HCT116 (cell line): ENCODE results near the gene TFF2. TPM values are rescaled to one million over a fixed set of nuclear protein-coding genes. Genes with fewer than 3 reads are reported as not detected.

Experiments
- ATAC-seq: fragments of 200-7000 bp; cut with Tn5 transposase; 2 replicates; pipeline ENCODE4 v1.9.1; 2020; ENCODE audit warnings: mild to moderate bottlenecking, moderate library complexity
- BruUV-seq: library from RNA; stranded (reverse); fragments of 400-500 nt; replicated peaks from 2 replicates; lab custom pipeline; 2021; lab: Mats Ljungman, UMichigan
- CTCF ChIA-PET: fragments of 300-600 bp; sonication (Branson Sonifier 250); formaldehyde crosslinking; loops from one replicate; lab custom pipeline; 2021; ENCODE audit warnings: antibody characterized with exemption; lab: Charles Lee
- POLR2A ChIA-PET: fragments of 300-600, 350-600 bp; sonication (Branson Sonifier 250); formaldehyde crosslinking; loops from one replicate; lab custom pipeline; 2021; ENCODE audit warnings: antibody characterized with exemption; lab: Charles Lee
- RAD21 ChIA-PET, 2 experiments: fragments of 300-600 bp; sonication (Branson Sonifier 250); formaldehyde crosslinking; loops; one replicate each; lab custom pipeline; 2023; ENCODE audit warnings: low total read pairs in 2 of 2; ENCODE audit not compliant: uncharacterized antibody in 2 of 2, unreplicated experiment in 2 of 2, low non-redundant PET in 1 of 2; lab: Charles Lee
- DNase-seq: peaks from one replicate; pipeline ENCODE4 v3.0.0-alpha.2; 2010; ENCODE audit warnings: low read depth, low spot score
- H2AFZ ChIP-seq: fragments of 200-600 bp; shearing (Covaris generic), sonication (generic); 2 replicates; pipeline ENCODE4 v1.6.1; 2017; ENCODE audit warnings: low read depth, mixed run types, mixed read lengths, antibody characterized with exemption, low read length; ENCODE audit not compliant: poor library complexity, severe bottlenecking
- H3K27ac ChIP-seq: 2 replicates; pipeline ENCODE4 v1.5.1; 2012; ENCODE audit warnings: low read depth, low read length
- H3K27me3 ChIP-seq: fragments of 200-600 bp; sonication (generic); 2 replicates; pipeline ENCODE4 v1.6.1; 2016; ENCODE audit warnings: mixed run types, low read length, mixed read lengths; ENCODE audit not compliant: insufficient read depth
- H3K36me3 ChIP-seq, 2 experiments: fragments of 200-500 bp in 1 of 2; fragments of 200-600 bp in 1 of 2; sonication (Bioruptor generic) in 1 of 2; sonication (generic) in 1 of 2; 2 replicates each; pipeline versions ENCODE4 v1.5.1 to v1.6.1; 2014 to 2016; ENCODE audit warnings: low read length in 2 of 2, inconsistent platforms in 1 of 2, mixed read lengths in 1 of 2, mixed run types in 1 of 2; ENCODE audit not compliant: insufficient read depth in 2 of 2, control insufficient read depth in 1 of 2
- H3K4me1 ChIP-seq, 2 experiments: fragments of 200-600 bp in 1 of 2; sonication (generic) in 1 of 2; 2 replicates each; pipeline versions ENCODE4 v1.5.1 to v1.6.1; 2012 to 2017; ENCODE audit warnings: low read length in 2 of 2, inconsistent platforms in 1 of 2, mild to moderate bottlenecking in 1 of 2, mixed read lengths in 1 of 2, mixed run types in 1 of 2, moderate library complexity in 1 of 2; ENCODE audit not compliant: insufficient read depth in 2 of 2, control insufficient read depth in 1 of 2
- H3K4me2 ChIP-seq: fragments of 200-600 bp; sonication (generic); 2 replicates; pipeline ENCODE4 v1.6.1; 2017; ENCODE audit warnings: mixed run types, low read length, mixed read lengths
- H3K4me3 ChIP-seq, 2 experiments: fragments of 200-600 bp in 1 of 2; sonication (generic) in 1 of 2; replicated peaks in 1 of 2; 2 replicates each; pipeline ENCODE4 v1.5.1; 2011 to 2016; ENCODE audit warnings: low read length in 2 of 2, control low read depth in 1 of 2, low read depth in 1 of 2, mild to moderate bottlenecking in 1 of 2, mixed read lengths in 1 of 2, mixed run types in 1 of 2
- H3K79me2 ChIP-seq: fragments of 200-600 bp; sonication (generic); 2 replicates; pipeline ENCODE4 v1.6.1; 2017; ENCODE audit warnings: mild to moderate bottlenecking, mixed run types, low read length, moderate library complexity, mixed read lengths; ENCODE audit not compliant: insufficient read depth
- H3K9ac ChIP-seq: fragments of 200-600 bp; sonication (generic); 2 replicates; pipeline ENCODE4 v1.6.1; 2016; ENCODE audit warnings: low read length, mixed read lengths
- H3K9me2 ChIP-seq: fragments of 200-600 bp; sonication (generic), shearing (Covaris generic); 2 replicates; pipeline ENCODE4 v1.6.1; 2017; ENCODE audit warnings: mixed run types, mild to moderate bottlenecking, moderate library complexity; ENCODE audit not compliant: insufficient read depth
- H3K9me3 ChIP-seq, 2 experiments: fragments of 200-500 bp in 1 of 2; fragments of 200-600 bp in 1 of 2; sonication (Bioruptor generic) in 1 of 2; sonication (generic) in 1 of 2; 2 replicates each; pipeline ENCODE4 v1.6.1; 2014 to 2017; ENCODE audit warnings: low read length in 2 of 2, mixed read lengths in 2 of 2, inconsistent platforms in 1 of 2, low read depth in 1 of 2, mild to moderate bottlenecking in 1 of 2, mixed run types in 1 of 2, moderate library complexity in 1 of 2; ENCODE audit not compliant: control insufficient read depth in 1 of 2, insufficient read depth in 1 of 2
- H4K20me1 ChIP-seq: fragments of 200-600 bp; sonication (generic), shearing (Covaris generic); 2 replicates; pipeline ENCODE4 v1.6.1; 2017; ENCODE audit warnings: mixed run types, mild to moderate bottlenecking, moderate library complexity; ENCODE audit not compliant: insufficient read depth
- CBX3 ChIP-seq: IDR thresholded peaks from 2 replicates; pipeline ENCODE4 v1.6.1; 2012; ENCODE audit warnings: low read depth
- CTCF ChIP-seq, 3 experiments: fragments of 200-600 bp in 1 of 3; sonication (generic) in 1 of 3; IDR thresholded peaks in 2 of 3; conservative IDR thresholded peaks in 1 of 3; 2 replicates each; pipeline ENCODE4 v1.5.1; 2012 to 2017; ENCODE audit warnings: low read depth in 2 of 3, low read length in 2 of 3, antibody characterized with exemption in 1 of 3, borderline replicate concordance in 1 of 3, control low read depth in 1 of 3, mild to moderate bottlenecking in 1 of 3, mixed read lengths in 1 of 3, mixed run types in 1 of 3, moderate library complexity in 1 of 3; ENCODE audit not compliant: insufficient read depth in 1 of 3
- EGR1 ChIP-seq: IDR thresholded peaks from 2 replicates; pipeline ENCODE4 v1.6.1; 2012; ENCODE audit warnings: low read depth
- ELF1 ChIP-seq: IDR thresholded peaks from 2 replicates; pipeline ENCODE4 v1.6.1; 2012; ENCODE audit warnings: low read depth, borderline replicate concordance
- EZH2 ChIP-seq: fragments of 200-600 bp; sonication (generic); IDR thresholded peaks from 2 replicates; pipeline ENCODE4 v1.6.1; 2017; ENCODE audit warnings: antibody characterized with exemption, mixed run types
- MAX ChIP-seq: IDR thresholded peaks from 2 replicates; pipeline ENCODE4 v1.6.1; 2012
- POLR2A ChIP-seq: IDR thresholded peaks from 2 replicates; pipeline ENCODE4 v1.7.0; 2011; ENCODE audit warnings: borderline replicate concordance; ENCODE audit not compliant: insufficient read depth, insufficient read length; ENCODE audit errors: extremely low read depth
- SP1 ChIP-seq: IDR thresholded peaks from 2 replicates; pipeline ENCODE4 v1.6.1; 2012; ENCODE audit warnings: low read depth
- SRF ChIP-seq: IDR thresholded peaks from 2 replicates; pipeline ENCODE4 v1.6.1; 2012; ENCODE audit warnings: low read depth
- YY1 ChIP-seq: IDR thresholded peaks from 2 replicates; pipeline ENCODE4 v1.6.1; 2011; ENCODE audit warnings: low read length, low read depth, moderate library complexity, mild to moderate bottlenecking; ENCODE audit not compliant: insufficient replicate concordance; ENCODE audit errors: extremely low read depth
- ZBTB33 ChIP-seq: IDR thresholded peaks from 2 replicates; pipeline ENCODE4 v1.6.1; 2011; ENCODE audit warnings: mild to moderate bottlenecking, low read length, moderate library complexity; ENCODE audit not compliant: insufficient replicate concordance; ENCODE audit errors: extremely low read depth
- ZFX ChIP-seq: fragments of 450-650 bp; IDR thresholded peaks from 2 replicates; pipeline ENCODE4 v1.6.1; 2017
- ZNF274 ChIP-seq: fragments of 200-500 bp; sonication (Bioruptor generic); IDR thresholded peaks from 2 replicates; pipeline ENCODE4 v1.6.1; 2014; ENCODE audit warnings: mild to moderate bottlenecking, low read depth, low read length, inconsistent platforms
- intact Hi-C: fragments of 100-400 bp; cut with micrococcal nuclease; formaldehyde crosslinking; loops from 2 replicates; pipeline ENCODE4 v1.10.0; 2022
- total RNA-seq: library from RNA; stranded (reverse); gene quantifications from one replicate; pipeline ENCODE4 v1.2.1, GENCODE V29; 2021; ENCODE audit not compliant: unreplicated experiment

The TFF2 gene
- total RNA-seq, 1 experiment from 2014 or later, result not detected

GRCh38 chr21:42343101-42343500 lies 7.7 kb downstream of the TFF2 start:
- Histone ChIP-seq H3K27ac (no peak overlapping the region), H3K79me2 (no peaks in the 10 kb centered on the region)
- RAD21 ChIA-PET, result no interaction called here
- TF ChIP-seq YY1 (no peak), CTCF (IDR thresholded peaks at IDR 0.05 in 2 of 3, conservative IDR thresholded peaks at IDR 0.05 in 1 of 3; ENCODE audit: borderline replicate concordance in 1 of 3, insufficient read depth in 1 of 3, low read depth in 2 of 3, low read length in 2 of 3) (no peak), ELF1 (no peak), SRF (no peak), ZNF274 (no peak), MAX (no peak), ZFX (no peak), EGR1 (no peak), ZBTB33 (no peak), POLR2A (no peak), EZH2 (no peak), SP1 (no peak), CBX3 (no peak)
- TF ChIP-seq, all 23 proteins: peak for 0
- no peaks in the 10 kb centered on the region for H3K9me3 ChIP-seq
- H3K4me1 ChIP-seq, result no peaks in the 10 kb centered on the region
- no peaks in the 10 kb centered on the region for H3K9me2 ChIP-seq
- intact Hi-C loops, result no loop called here
- no peaks in the 10 kb centered on the region for H4K20me1 ChIP-seq
- BruUV-seq, result no TSS peak
- H2AFZ ChIP-seq, result no peak overlapping the region
- ATAC-seq (no peak), DNase-seq (no peak)
- H3K27me3 ChIP-seq, result no peaks in the 10 kb centered on the region
- ChIA-PET POLR2A (no interaction called here), CTCF (no interaction called here)
- no peak overlapping the region for H3K4me2 ChIP-seq
- no peak overlapping the region for H3K4me3 ChIP-seq
- no peaks in the 10 kb centered on the region for H3K36me3 ChIP-seq
- no peak overlapping the region for H3K9ac ChIP-seq
